ENCODE measurements around the gene TRIM49C. TPM values are rescaled to one million over a fixed set of nuclear protein-coding genes. Genes with fewer than 3 reads are reported as not detected.

The TRIM49C gene
- not detected in 2 replicates for total RNA-seq

GRCh38 chr11:90030806-90031205 lies at the start of gene TRIM49C:
Gene TRIM49C, plus strand, starts transcription at chr11:90031106. Its CDS starts 4,106 bp downstream, at chr11:90035212.

GRCh38 chr11:90085650-90086049 lies 54.7 kb downstream of the TRIM49C start, which contains the start of gene UBTFL1:
Gene UBTFL1, plus strand, starts transcription at chr11:90085950. Its CDS starts 0 bp downstream, at chr11:90085950.

Small RNA genes within 50 kb of the gene (small RNA-seq; reads per million reads assigned to genes)
- gene AP000827.1 = not detected

Other genes starting within 250 kb of the TRIM49C start
- gene TRIM49, start 222.5 kb upstream of the TRIM49C start, total RNA-seq = not detected in 2 replicates
- not detected in 2 replicates for gene TRIM64B, start 152.6 kb upstream of the TRIM49C start, total RNA-seq
- gene TRIM49D1, start 108.9 kb upstream of the TRIM49C start, total RNA-seq = not detected in 2 replicates
- not detected in 2 replicates for gene TRIM49D2, start 107.0 kb upstream of the TRIM49C start, total RNA-seq
- not detected in 2 replicates for gene TRIM64, start 65.1 kb upstream of the TRIM49C start, total RNA-seq
- not detected in 2 replicates for gene UBTFL1, start 54.8 kb downstream of the TRIM49C start, total RNA-seq
- gene NAALAD2, start 103.6 kb downstream of the TRIM49C start, total RNA-seq = 0.22 and 0.26 TPM in 2 replicates
- gene CHORDC1, start 191.9 kb downstream of the TRIM49C start, total RNA-seq = 25.7 and 38.8 TPM in 2 replicates

Data from articular chondrocyte of knee joint (primary cell).